SK-N-SH (cell line): ENCODE data around the gene LMAN1L. TPM values are rescaled to one million over a fixed set of nuclear protein-coding genes. Genes with fewer than 3 reads are reported as not detected.

ENCODE experiments used
- CTCF ChIA-PET: fragments of 300-600, 350-600 bp; formaldehyde crosslinking; extraction: SDS; loops from one replicate; lab custom pipeline; 2021; lab: Yijun Ruan, JAX
- POLR2A ChIA-PET: fragments of 350-600 bp; sonication (Branson Sonifier 250); formaldehyde crosslinking; extraction: SDS; loops from one replicate; lab custom pipeline; 2020; ENCODE audit warnings: antibody characterized with exemption, inconsistent platforms; lab: Yijun Ruan, JAX
- DNase-seq: peaks from one replicate; pipeline ENCODE4 v3.0.0; 2012
- H2AFZ ChIP-seq: fragments of 200-600 bp; sonication (generic); 2 replicates; pipeline ENCODE4 v1.8.1; 2016; ENCODE audit warnings: antibody characterized with exemption, mild to moderate bottlenecking, low read depth
- H3F3A ChIP-seq: fragments of 200-600 bp; sonication (generic); replicated peaks from 2 replicates; pipeline ENCODE3; 2016; ENCODE audit warnings: antibody characterized with exemption, mild to moderate bottlenecking; ENCODE audit not compliant: insufficient read depth
- H3K27ac ChIP-seq, 2 experiments: fragments of 200-500 bp in 1 of 2; fragments of 200-600 bp in 1 of 2; sonication (Bioruptor generic) in 1 of 2; sonication (generic), shearing (Covaris generic) in 1 of 2; 2 replicates each; pipeline versions ENCODE4 v1.5.1 to v1.6.1; 2014 to 2016; ENCODE audit warnings: low read depth in 2 of 2, inconsistent platforms in 1 of 2, low read length in 1 of 2, mild to moderate bottlenecking in 1 of 2, mixed read lengths in 1 of 2
- H3K27me3 ChIP-seq: fragments of 200-600 bp; sonication (generic), shearing (Covaris generic); 2 replicates; pipeline ENCODE4 v1.6.1; 2016; ENCODE audit warnings: mixed run types; ENCODE audit not compliant: insufficient read depth
- H3K36me3 ChIP-seq, 2 experiments: fragments of 200-500 bp in 1 of 2; fragments of 200-600 bp in 1 of 2; sonication (Bioruptor generic) in 1 of 2; sonication (generic) in 1 of 2; replicated peaks in 1 of 2; 2 replicates each; pipeline versions ENCODE3 to v1.5.1; 2014 to 2016; ENCODE audit warnings: low read length in 1 of 2, mild to moderate bottlenecking in 1 of 2; ENCODE audit not compliant: insufficient read depth in 2 of 2, control insufficient read depth in 1 of 2
- H3K4me1 ChIP-seq, 2 experiments: fragments of 200-500 bp in 1 of 2; fragments of 200-600 bp in 1 of 2; sonication (Bioruptor generic) in 1 of 2; sonication (generic), shearing (Covaris generic) in 1 of 2; 2 replicates each; pipeline versions ENCODE4 v1.5.1 to v1.6.1; 2014 to 2016; ENCODE audit warnings: low read depth in 1 of 2, low read length in 1 of 2, mixed run types in 1 of 2; ENCODE audit not compliant: insufficient read depth in 2 of 2, control insufficient read depth in 1 of 2
- H3K4me2 ChIP-seq: fragments of 200-600 bp; sonication (generic), shearing (Covaris generic); 2 replicates; pipeline ENCODE4 v1.6.1; 2017; ENCODE audit warnings: mixed run types
- H3K4me3 ChIP-seq, 2 experiments: fragments of 200-500 bp in 1 of 2; fragments of 200-600 bp in 1 of 2; sonication (Bioruptor generic) in 1 of 2; sonication (generic), shearing (Covaris generic) in 1 of 2; 2 replicates each; pipeline versions ENCODE4 v1.5.1 to v1.8.1; 2014 to 2016; ENCODE audit warnings: low read depth in 2 of 2, inconsistent platforms in 1 of 2, low read length in 1 of 2, mild to moderate bottlenecking in 1 of 2, mixed read lengths in 1 of 2, moderate library complexity in 1 of 2
- H3K79me2 ChIP-seq: fragments of 200-600 bp; sonication (generic); 2 replicates; pipeline ENCODE4 v1.8.1; 2017; ENCODE audit warnings: mild to moderate bottlenecking; ENCODE audit not compliant: insufficient read depth
- H3K9ac ChIP-seq: fragments of 200-600 bp; sonication (generic); 2 replicates; pipeline ENCODE4 v1.6.1; 2017; ENCODE audit warnings: mixed run types
- H3K9me2 ChIP-seq: fragments of 200-600 bp; sonication (generic); 2 replicates; pipeline ENCODE4 v1.6.1; 2017; ENCODE audit warnings: mixed run types
- H3K9me3 ChIP-seq: fragments of 200-600 bp; sonication (generic); 2 replicates; pipeline ENCODE4 v1.6.1; 2017; ENCODE audit warnings: mixed run types, mild to moderate bottlenecking, moderate library complexity
- H4K20me1 ChIP-seq: fragments of 200-600 bp; sonication (generic); 2 replicates; pipeline ENCODE4 v1.6.1; 2017; ENCODE audit warnings: mild to moderate bottlenecking, mixed run types; ENCODE audit not compliant: insufficient read depth
- CHD2 ChIP-seq: fragments of 150-350 bp; IDR thresholded peaks from 2 replicates; pipeline ENCODE4 v1.6.1; 2018; ENCODE audit warnings: low read length; ENCODE audit not compliant: partially characterized antibody
- CTCF ChIP-seq: fragments of 200-600 bp; sonication (generic); IDR thresholded peaks from 2 replicates; pipeline ENCODE4 v1.6.1; 2017; ENCODE audit warnings: antibody characterized with exemption, mild to moderate bottlenecking, moderate library complexity
- EP300 ChIP-seq, 2 experiments: IDR thresholded peaks; 2 replicates each; pipeline versions ENCODE4 v1.4.0 to v1.6.1; 2012; ENCODE audit warnings: borderline replicate concordance in 1 of 2, low read depth in 1 of 2, low read length in 1 of 2
- FOXM1 ChIP-seq: IDR thresholded peaks from 2 replicates; pipeline ENCODE4 v1.4.0; 2012; ENCODE audit warnings: low read depth, mild to moderate bottlenecking
- GATA2 ChIP-seq: sonication (generic); formaldehyde crosslinking; IDR thresholded peaks from 2 replicates; pipeline ENCODE4 v1.5.0; 2020; ENCODE audit warnings: mild to moderate bottlenecking, missing genetic modification reagents
- MXI1 ChIP-seq: IDR thresholded peaks from 2 replicates; pipeline ENCODE4 v1.6.1; 2012; ENCODE audit warnings: mild to moderate bottlenecking, low read depth, low read length, improper control_type of control experiment
- NRF1 ChIP-seq: IDR thresholded peaks from 2 replicates; pipeline ENCODE4 v1.6.1; 2012; ENCODE audit warnings: low read depth, mild to moderate bottlenecking, low read length
- POLR2AphosphoS5 ChIP-seq: IDR thresholded peaks from 2 replicates; pipeline ENCODE4 v1.6.1; 2012; ENCODE audit warnings: low read depth, low read length
- RCOR1 ChIP-seq: fragments of 150-350 bp; IDR thresholded peaks from 2 replicates; pipeline ENCODE4 v1.6.1; 2017; ENCODE audit warnings: antibody characterized with exemption, low read length
- RXRA ChIP-seq: IDR thresholded peaks from 2 replicates; pipeline ENCODE4 v1.4.0; 2012; ENCODE audit warnings: low read depth, mild to moderate bottlenecking, borderline replicate concordance
- TCF12 ChIP-seq: IDR thresholded peaks from 2 replicates; pipeline ENCODE4 v1.4.0; 2012
- TEAD4 ChIP-seq: IDR thresholded peaks from 2 replicates; pipeline ENCODE4 v1.4.0; 2012; ENCODE audit warnings: mild to moderate bottlenecking, borderline replicate concordance; ENCODE audit not compliant: insufficient read depth
- USF1 ChIP-seq: IDR thresholded peaks from 2 replicates; pipeline ENCODE4 v1.4.0; 2012; ENCODE audit warnings: low read depth, borderline replicate concordance
- WGBS: methylation state at CpG from one replicate; pipeline ENCODE4 v1.1.6; 2017; ENCODE audit warnings: low lambda C conversion rate; 5-methylcytosine and 5-hydroxymethylcytosine counted together
- polyA plus RNA-seq, 3 experiments: library from polyadenylated mRNA; depleted of rRNA; stranded (reverse); fragments of >200 nt; gene quantifications; 2 replicates each; pipeline ENCODE4 v1.2.3, GENCODE V29; 2012
- TF ChIP-seq, protein P1 (sequence below): fragments of 150-350 bp; IDR thresholded peaks from 2 replicates; pipeline ENCODE4 v1.6.1; 2016; ENCODE audit warnings: mild to moderate bottlenecking, low read depth, low read length
- TF ChIP-seq, protein P2 (sequence below): IDR thresholded peaks from 2 replicates; pipeline ENCODE4 v1.6.1; 2012; ENCODE audit warnings: mild to moderate bottlenecking, low read depth, low read length, moderate library complexity
- TF ChIP-seq, protein P3 (sequence below): IDR thresholded peaks from 2 replicates; pipeline ENCODE4 v1.4.0; 2012; ENCODE audit warnings: low read depth

The LMAN1L gene
- polyA plus RNA-seq, 1 of the 3 experiments (the other 2 are of a cell fraction), result 0.02 TPM

GRCh38 chr15:74822233-74822632 is 9.6 kb downstream of the LMAN1L start:
- TF ChIP-seq POLR2AphosphoS5 (no peak), MXI1 (no peak), CHD2 (no peak), FOXM1 (no peak), RXRA (no peak), NRF1 (no peak), TEAD4 (no peak), CTCF (no peak), RCOR1 (no peak), TCF12 (no peak), USF1 (no peak), EP300 (IDR thresholded peaks at IDR 0.05; ENCODE audit: borderline replicate concordance in 1 of 2, low read depth in 1 of 2, low read length in 1 of 2) (no peak), GATA2 (CRISPR knock-in tag) (no peak)
- TF ChIP-seq, protein P1, sequence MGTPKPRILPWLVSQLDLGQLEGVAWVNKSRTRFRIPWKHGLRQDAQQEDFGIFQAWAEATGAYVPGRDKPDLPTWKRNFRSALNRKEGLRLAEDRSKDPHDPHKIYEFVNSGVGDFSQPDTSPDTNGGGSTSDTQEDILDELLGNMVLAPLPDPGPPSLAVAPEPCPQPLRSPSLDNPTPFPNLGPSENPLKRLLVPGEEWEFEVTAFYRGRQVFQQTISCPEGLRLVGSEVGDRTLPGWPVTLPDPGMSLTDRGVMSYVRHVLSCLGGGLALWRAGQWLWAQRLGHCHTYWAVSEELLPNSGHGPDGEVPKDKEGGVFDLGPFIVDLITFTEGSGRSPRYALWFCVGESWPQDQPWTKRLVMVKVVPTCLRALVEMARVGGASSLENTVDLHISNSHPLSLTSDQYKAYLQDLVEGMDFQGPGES, result no peak
- TF ChIP-seq, protein P2, sequence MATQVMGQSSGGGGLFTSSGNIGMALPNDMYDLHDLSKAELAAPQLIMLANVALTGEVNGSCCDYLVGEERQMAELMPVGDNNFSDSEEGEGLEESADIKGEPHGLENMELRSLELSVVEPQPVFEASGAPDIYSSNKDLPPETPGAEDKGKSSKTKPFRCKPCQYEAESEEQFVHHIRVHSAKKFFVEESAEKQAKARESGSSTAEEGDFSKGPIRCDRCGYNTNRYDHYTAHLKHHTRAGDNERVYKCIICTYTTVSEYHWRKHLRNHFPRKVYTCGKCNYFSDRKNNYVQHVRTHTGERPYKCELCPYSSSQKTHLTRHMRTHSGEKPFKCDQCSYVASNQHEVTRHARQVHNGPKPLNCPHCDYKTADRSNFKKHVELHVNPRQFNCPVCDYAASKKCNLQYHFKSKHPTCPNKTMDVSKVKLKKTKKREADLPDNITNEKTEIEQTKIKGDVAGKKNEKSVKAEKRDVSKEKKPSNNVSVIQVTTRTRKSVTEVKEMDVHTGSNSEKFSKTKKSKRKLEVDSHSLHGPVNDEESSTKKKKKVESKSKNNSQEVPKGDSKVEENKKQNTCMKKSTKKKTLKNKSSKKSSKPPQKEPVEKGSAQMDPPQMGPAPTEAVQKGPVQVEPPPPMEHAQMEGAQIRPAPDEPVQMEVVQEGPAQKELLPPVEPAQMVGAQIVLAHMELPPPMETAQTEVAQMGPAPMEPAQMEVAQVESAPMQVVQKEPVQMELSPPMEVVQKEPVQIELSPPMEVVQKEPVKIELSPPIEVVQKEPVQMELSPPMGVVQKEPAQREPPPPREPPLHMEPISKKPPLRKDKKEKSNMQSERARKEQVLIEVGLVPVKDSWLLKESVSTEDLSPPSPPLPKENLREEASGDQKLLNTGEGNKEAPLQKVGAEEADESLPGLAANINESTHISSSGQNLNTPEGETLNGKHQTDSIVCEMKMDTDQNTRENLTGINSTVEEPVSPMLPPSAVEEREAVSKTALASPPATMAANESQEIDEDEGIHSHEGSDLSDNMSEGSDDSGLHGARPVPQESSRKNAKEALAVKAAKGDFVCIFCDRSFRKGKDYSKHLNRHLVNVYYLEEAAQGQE, result no peak
- TF ChIP-seq, protein P3, sequence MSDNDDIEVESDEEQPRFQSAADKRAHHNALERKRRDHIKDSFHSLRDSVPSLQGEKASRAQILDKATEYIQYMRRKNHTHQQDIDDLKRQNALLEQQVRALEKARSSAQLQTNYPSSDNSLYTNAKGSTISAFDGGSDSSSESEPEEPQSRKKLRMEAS, result no peak

More at GRCh38 chr15:74822233-74822632, 9.6 kb downstream of the LMAN1L start:
- H3K27me3 ChIP-seq, result peaks cover 17% of the 10 kb centered on the region; the same call in 1 of the 2 replicates
- no peaks in the 10 kb centered on the region for H4K20me1 ChIP-seq
- H3K4me1 ChIP-seq, result peaks cover 0 to 24% of the 10 kb centered on the region in 2 experiments; a peak in 1 of 4 replicates
- H3K4me3 ChIP-seq, result no peak overlapping the region
- DNase-seq, result no peak
- H3K4me2 ChIP-seq, result no peak overlapping the region
- no peaks in the 10 kb centered on the region for H3F3A ChIP-seq
- CTCF ChIA-PET, result interaction anchor here (1.6 to 2.6 kb wide), 3 partner anchors 23 to 53 kb away, joined by 3 to 8 read pairs (median 5); no protein-coding TSS in a partner anchor
- H3K9me2 ChIP-seq, result no peaks in the 10 kb centered on the region
- H2AFZ ChIP-seq, result no peak overlapping the region
- H3K9ac ChIP-seq, result no peak overlapping the region
- H3K27ac ChIP-seq, result no peak overlapping the region
- 55% methylated on average over 4 of the region's 4 CpGs for WGBS
- POLR2A ChIA-PET, result no interaction called here
- H3K9me3 ChIP-seq, result no peaks in the 10 kb centered on the region
- H3K36me3 ChIP-seq, result no peaks in the 10 kb centered on the region
- H3K79me2 ChIP-seq, result no peaks in the 10 kb centered on the region
